HG02623 (cell line): Measurements from ENCODE around the gene TNFRSF8.
A peak's percentile ranks its signal among the peaks of the same experiment; 100 is the strongest.
"Not testable (repeated sequence)": the region's sequence is repeated elsewhere in the genome, so short reads cannot be mapped to it uniquely, and the experiment has no call there.

Experiments used
- ATAC-seq: cut with Tn5 transposase; IDR thresholded peaks from one replicate; pipeline ENCODE4 v1.9.1; 2021; ENCODE audit warnings: moderate library complexity; ENCODE audit not compliant: unreplicated experiment

The TNFRSF8 gene

DNA sequence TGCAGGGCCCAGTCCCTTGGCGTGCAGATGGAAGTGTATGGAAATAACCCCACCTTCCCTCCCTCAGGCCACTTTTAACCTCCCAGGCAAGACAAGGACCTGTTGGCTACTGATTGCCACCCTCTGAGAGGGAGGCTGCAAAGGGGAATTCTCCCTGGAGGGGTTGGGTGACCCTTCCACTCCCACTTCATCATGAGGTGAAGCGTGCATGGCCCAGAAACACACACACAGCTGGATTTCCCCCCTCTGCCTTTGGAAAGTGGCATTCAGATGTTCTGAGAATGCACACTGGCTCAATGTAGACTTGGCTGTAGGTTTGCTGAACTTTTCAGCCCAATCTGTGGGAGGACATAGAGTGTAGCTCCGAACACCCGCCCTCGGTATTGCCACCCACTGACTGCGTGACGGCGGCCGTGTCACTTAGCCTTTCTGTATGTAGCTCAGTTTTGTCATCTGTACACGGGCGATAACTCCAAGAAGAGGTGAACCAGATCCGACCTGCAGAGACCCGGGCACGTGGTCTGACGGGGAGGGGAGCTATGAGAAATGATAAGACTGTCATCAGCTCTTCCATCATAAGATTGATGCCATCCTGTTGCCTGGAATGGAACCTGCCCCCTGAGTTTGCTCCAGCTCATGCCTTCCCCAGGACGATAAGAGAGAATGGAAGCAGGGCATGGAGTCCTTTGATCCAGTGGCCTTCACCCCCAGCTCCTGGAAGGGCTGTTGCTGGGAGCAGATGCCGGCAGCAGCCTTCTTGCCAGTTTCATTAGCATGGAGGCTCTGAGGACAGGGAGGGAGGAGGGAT lies 24.5 kb upstream of the TNFRSF8 start:
- ATAC-seq: no peak

DNA sequence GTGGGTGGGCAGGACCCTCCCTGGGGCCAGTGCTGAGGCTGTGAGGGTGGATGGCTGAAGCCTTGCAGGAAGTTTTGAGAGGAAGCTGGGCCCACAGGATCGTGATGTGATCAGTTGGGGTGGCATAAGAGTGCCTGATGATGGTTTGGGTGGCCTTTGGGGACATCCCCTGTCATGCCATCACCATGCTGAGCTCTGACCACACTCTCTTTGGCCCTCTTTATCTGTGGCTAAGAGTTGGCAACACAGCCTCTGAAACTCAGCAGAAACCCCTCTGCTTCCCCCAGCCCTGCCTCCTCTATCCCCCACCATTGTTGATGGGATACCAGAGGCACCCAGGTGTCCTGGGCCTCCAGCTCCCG lies 24.0 kb upstream of the TNFRSF8 start:
- ATAC-seq: no peak

DNA sequence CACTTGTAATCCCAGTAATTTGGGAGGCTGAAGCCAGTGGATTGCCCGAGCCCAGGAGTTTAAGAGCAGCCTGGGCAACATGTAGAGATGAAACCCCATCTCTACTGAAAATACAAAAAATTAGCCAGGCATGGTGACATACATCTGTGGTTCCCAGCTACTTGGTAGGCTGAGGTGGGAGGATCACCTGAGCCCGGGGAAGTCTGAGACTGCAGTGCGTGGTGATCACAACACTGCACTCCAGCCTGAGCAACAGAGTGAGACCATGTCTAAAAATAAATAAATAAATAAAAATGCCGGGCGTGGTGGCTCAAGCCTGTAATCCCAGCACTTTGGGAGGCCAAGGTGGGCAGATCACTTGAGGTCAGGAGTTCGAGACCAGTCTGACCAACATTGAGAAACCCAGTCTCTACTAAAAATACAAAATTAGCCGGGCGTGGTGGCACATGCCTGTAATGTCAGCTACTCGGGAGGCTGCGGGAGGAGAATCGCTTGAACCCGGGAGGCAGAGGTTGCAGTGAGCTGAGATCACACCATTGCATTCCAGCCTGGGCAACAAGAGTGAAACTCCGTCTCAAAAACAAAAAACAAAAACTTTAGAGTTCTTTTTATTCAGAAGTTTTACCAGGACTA lies 23.2 kb upstream of the TNFRSF8 start:
- ATAC-seq: not testable (repeated sequence)

- no peak for ATAC-seq
Measured at GRCh38 chr1:12040457-12041051, 22.5 kb upstream of the TNFRSF8 start.

DNA sequence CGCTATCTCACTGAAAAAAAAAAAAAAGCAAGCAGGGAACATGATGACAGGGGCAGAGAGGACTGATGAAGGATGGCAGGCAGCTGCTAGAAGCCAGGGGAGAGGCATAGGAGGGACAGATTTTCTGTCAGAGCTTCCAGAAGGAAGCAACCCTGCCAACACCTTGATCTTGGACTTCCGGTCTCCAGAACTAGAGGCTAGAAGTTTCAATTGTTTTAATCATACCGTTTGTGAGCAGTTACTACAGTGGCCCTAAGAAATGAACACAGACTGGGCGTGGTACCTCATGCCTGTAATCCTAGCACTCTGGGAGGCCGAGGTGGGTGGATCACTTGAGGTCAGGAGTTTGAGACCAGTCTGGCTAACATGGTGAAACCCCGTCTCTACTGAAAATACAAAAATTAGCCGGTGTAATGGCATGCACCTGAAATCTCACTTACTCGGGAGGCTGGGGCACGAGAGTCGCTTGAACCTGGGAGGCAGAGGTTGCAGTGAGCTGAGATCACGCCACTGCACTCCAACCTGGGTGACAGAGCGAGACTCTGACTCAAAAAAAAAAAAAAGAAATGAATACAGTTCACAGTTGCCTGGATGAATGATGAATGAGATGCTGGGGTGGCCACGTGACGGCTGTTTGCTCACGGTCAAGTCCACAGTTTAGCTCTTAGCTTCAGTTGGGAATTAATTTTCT lies 18.8 kb upstream of the TNFRSF8 start:
- ATAC-seq: not testable (repeated sequence)

DNA sequence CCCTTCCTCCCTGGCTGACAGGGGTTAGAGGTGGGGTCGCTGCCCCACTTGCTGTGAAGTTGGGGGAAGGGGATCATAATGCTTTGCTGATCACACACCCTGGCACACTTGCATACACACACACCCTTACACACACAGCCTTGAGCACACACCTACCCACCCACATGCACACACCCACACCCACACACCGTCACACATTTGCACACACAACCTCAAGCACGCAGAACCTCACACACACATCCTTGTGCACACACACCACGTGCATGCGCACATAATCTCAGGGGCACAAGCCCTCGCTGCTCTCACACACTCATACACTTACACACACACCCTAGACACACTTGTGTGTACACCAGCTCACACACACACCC lies 16.4 kb upstream of the TNFRSF8 start:
- ATAC-seq: no peak

DNA sequence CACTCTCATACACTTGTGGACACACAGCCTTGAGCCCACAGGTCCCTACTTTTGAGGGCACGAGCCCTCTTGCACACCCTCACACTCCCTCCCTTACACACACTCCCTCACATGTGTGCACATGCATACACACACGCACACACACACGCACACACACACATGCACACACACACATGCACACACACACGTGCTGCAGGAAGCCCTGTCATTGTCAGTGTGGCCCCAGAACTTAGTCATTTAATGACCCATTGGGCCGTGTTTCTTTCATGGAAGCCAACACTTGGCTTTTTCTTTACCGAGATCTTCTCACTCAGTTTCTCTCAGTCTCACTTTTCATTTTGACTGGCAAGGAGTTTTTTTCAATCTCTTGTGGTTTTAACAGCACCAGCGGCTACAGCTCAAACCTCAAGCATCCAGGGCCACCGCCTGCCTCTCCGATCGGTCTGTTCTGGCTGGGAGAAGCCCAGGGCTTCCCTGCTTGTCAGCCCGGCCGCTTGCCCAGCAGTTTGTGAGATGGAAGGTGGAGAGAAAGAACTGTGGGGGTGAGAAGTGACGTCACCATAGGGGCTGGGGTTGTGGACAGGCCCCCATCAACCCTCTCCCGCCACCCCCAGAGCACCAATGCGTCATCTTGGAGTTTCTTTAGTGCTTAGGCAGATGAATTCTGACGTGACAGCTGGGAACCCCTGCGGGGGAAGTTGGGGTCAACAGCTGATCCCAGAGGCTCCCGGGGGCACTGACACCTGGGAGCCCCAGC lies 15.8 kb upstream of the TNFRSF8 start:
- ATAC-seq: peak; percentile 36

DNA sequence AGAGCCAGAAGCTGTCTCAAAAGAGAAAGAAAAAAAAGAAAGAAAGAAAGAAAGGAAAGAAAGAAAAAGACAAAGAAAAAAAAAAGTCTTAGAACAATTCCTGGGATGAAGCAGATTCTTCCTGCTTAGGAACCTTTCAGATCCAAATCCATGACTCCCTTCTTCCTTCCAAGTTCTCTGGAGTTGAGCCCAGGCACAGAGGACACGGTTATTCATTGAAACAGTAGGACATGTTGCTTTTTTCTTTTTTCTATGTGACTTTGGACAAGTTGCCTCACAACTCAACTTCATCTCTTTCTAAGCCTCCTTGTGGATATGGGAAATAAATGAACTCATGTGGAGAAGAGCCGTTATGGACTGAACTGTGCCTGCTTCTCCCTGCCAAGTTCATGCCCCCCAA lies 14.7 kb upstream of the TNFRSF8 start:
- ATAC-seq: no peak

- ATAC-seq: no peak
Measured at GRCh38 chr1:12049616-12050015, 13.5 kb upstream of the TNFRSF8 start.

DNA sequence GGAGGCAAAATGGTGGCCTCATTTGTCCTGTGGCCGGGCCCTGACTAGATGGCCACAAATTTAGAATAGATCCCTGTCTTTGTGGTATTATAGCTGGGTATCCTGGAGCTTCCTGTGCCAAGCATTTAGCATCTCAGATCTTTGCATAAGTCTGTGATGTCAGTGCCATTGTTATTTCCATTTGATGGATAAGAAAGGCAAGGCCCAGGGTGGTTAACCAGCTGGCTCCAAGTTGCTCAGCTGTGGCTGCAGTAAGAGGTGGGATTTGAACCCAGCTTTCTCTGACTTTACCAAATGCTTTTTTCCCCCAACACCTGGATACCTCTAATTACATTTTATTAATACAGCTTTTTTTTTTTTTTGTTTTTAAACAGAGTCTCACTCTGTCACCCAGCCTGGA lies 11.7 kb upstream of the TNFRSF8 start:
- ATAC-seq: no peak

DNA sequence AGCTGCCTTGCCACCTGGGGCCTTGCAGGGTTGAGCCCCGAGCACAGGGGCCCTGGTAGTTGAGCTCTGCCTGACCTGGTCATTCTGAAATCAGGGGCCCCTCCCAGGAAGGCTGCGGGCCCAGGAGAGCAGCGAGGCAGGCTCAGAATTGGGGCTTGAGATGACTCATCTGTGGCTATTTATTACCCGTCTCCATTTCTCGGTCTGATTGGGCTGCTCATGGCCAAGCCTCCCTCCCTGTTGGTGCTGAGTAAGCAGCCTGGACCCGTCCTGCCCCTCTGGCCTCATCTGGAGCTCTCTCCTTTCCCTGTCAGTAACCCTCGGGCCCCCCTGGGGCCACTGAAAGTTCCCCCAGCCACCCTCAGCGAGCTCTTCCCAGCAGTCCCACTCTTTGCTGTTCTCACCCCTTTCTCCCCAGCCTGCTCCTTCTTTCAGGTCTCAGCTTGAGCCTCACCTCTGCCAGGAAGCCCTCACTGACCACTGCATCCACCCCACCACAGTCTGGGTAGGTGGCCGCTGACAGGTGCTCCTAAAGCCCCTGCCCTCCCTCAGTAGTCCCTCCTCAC lies 11.0 kb upstream of the TNFRSF8 start:
- peak; percentile 56 for ATAC-seq

- ATAC-seq: no peak
Measured at GRCh38 chr1:12052997-12053686, 10.0 kb upstream of the TNFRSF8 start.

DNA sequence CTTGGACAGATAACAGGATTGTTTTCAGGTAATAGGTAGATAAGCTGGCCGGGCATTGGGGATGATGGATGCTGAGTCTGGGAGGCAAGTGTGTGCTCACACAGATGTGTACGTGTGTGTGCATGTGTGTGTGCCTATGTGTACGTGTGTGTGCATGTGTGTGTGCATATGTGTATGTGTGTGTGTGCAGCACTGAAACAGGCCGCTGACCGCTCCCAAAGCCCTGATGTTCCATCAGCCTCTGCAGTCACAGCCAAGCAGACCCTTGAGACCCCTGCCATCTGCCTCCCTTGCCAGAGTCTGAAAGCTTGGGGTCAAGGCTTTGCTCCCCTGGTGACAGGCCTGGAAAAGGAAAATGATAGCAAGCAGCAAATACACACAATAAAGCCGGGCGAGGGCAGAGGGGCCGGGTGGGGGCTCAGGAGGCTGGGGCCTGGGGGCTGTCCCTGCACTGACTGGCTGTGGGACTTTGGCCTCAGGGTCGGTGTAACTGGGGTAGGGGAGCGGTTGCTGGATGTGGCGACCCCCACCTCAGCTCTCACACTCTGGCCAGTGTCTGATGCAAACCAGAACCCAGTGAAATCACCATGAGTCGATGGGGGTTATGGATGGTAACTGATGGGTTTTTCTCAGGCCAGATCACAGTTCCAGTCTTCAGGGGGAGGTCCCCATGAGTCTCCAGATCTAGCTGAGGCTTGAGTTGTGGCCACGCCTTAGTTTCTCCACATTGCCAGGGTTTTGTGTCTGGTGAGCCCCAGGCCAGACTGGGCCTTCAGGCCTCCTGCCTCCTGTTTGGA lies 9.2 kb upstream of the TNFRSF8 start:
- ATAC-seq: no peak

GRCh38 chr1:12055259-12055658 lies 7.8 kb upstream of the TNFRSF8 start:
- ATAC-seq: no peak

DNA sequence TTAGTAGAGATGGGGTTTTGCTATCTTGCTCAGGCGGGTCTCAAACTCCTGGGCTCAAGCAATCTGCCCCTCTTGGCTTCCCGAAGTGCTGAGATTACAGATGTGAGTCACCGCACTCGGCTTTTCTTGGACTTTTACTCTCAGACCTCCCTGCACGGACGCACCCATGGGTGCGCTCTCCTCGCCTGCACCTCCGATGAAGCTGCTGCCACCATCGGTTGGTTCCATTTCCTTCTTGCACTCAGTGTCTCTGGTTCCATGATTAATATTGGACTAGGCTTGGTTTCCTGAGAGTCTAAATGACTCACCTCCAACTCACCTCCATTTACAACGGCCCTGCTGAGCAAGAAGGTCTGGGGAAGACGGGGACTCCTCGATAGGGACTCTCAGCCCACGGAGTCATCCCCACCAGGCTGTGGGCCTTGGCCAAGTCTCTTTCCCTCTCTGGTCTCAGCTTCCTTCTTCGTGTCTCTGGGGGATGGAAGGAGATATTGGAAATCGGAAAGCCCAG lies 6.7 kb upstream of the TNFRSF8 start:
- ATAC-seq: no peak

DNA sequence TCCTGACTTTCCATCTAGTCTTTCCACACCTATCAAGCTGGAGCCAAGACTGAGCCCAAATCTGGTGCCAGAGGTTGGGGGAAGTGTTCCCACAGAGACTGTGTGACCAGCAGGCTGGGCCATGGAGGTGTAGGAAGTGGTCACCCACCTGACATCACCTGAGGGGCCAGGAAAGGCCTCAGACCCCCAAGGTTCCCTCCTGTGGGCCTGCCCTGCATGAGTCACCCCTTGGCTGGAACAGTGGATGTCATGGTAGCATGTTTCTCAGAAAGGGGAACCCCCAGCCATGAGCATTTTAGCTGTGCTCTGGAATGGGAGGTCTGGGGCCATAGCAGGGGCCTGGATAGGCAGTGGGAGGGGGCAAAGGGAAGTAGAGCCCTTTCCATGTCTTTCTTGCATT lies 5.7 kb upstream of the TNFRSF8 start:
- no peak for ATAC-seq

- no peak for ATAC-seq
Measured at GRCh38 chr1:12057940-12058687, 5.0 kb upstream of the TNFRSF8 start.

GRCh38 chr1:12059226-12059625 lies 3.9 kb upstream of the TNFRSF8 start:
- ATAC-seq: no peak
